GM21367 (cell line): ENCODE results near the gene AQP6.

ENCODE experiments used
- ATAC-seq: cut with Tn5 transposase; IDR thresholded peaks from one replicate; pipeline ENCODE4 v1.9.1; 2021; ENCODE audit not compliant: unreplicated experiment

The AQP6 gene

GRCh38 chr12:49972641-49973360 lies at the start of gene AQP6:
Gene AQP6, plus strand, starts transcription at chr12:49972947. Its CDS starts 227 bp downstream, at chr12:49973174.
- no peak for ATAC-seq

- no peak for ATAC-seq
These were observed 49.6 kb upstream of the AQP6 start for GRCh38 chr12:49923035-49923644.

- ATAC-seq = no peak
These were observed 48.7 kb upstream of the AQP6 start for GRCh38 chr12:49923880-49924556.

GRCh38 chr12:49924628-49925246 lies 48.0 kb upstream of the AQP6 start:
- ATAC-seq = no peak

- no peak for ATAC-seq
These were observed 47.1 kb upstream of the AQP6 start for GRCh38 chr12:49925433-49926204.

- ATAC-seq = no peak
These were observed 44.3 kb upstream of the AQP6 start for GRCh38 chr12:49928471-49928870.

GRCh38 chr12:49929581-49929980 lies 43.2 kb upstream of the AQP6 start:
- ATAC-seq = no peak

- ATAC-seq = no peak
These were observed 42.0 kb upstream of the AQP6 start for GRCh38 chr12:49930515-49931288.

- ATAC-seq = no peak
These were observed 40.7 kb upstream of the AQP6 start for GRCh38 chr12:49932023-49932422.

- ATAC-seq = no peak
These were observed 40.1 kb upstream of the AQP6 start for GRCh38 chr12:49932533-49933130.

- ATAC-seq = no peak
These were observed 39.0 kb upstream of the AQP6 start for GRCh38 chr12:49933796-49934195.

- ATAC-seq = no peak
These were observed 38.2 kb upstream of the AQP6 start for GRCh38 chr12:49934505-49934904.

GRCh38 chr12:49936925-49937324 lies 35.8 kb upstream of the AQP6 start:
- no peak for ATAC-seq

GRCh38 chr12:49937639-49938300 lies 35.0 kb upstream of the AQP6 start:
- no peak for ATAC-seq

- ATAC-seq = no peak
These were observed 33.4 kb upstream of the AQP6 start for GRCh38 chr12:49939307-49939706.

GRCh38 chr12:49939707-49940106 lies 33.0 kb upstream of the AQP6 start:
- ATAC-seq = no peak

- no peak for ATAC-seq
These were observed 30.9 kb upstream of the AQP6 start for GRCh38 chr12:49941556-49942511.

- ATAC-seq = no peak
These were observed 30.2 kb upstream of the AQP6 start for GRCh38 chr12:49942512-49942893.
